ENCODE data around the gene SCNN1A.

GRCh38 chr12:6345319-6346091 is 29.9 kb downstream of the SCNN1A start:
- TF ChIP-seq CTCF (conservative IDR thresholded peaks at IDR 0.05; ENCODE audit: low read length) (no peak), EZH2phosphoT487 (IDR thresholded peaks at IDR 0.05; ENCODE audit: borderline replicate concordance, low read depth, low read length) (no peak)
